Upper lobe of right lung (tissue), 1 donor: ENCODE measurements around the gene CDRT4. TPM values are rescaled to one million over a fixed set of nuclear protein-coding genes. Genes with fewer than 3 reads are reported as not detected.

Experiments
- ATAC-seq: fragments of 200-7000 bp; cut with Tn5 transposase; one replicate; pipeline ENCODE4 v1.9.1; 2020; ENCODE audit warnings: mild to moderate bottlenecking, moderate library complexity
- DNase-seq: peaks from one replicate; pipeline ENCODE4 v3.0.0-alpha.2; 2020
- H3K27ac ChIP-seq: fragments of 200-600 bp; one replicate; pipeline ENCODE4 v1.8.0; 2022
- H3K27me3 ChIP-seq: fragments of 200-600 bp; one replicate; pipeline ENCODE4 v1.8.0; 2022; ENCODE audit warnings: mild to moderate bottlenecking
- H3K36me3 ChIP-seq: fragments of 200-600 bp; one replicate; pipeline ENCODE4 v1.8.0; 2022
- H3K4me1 ChIP-seq: fragments of 200-600 bp; one replicate; pipeline ENCODE4 v1.8.0; 2022
- H3K4me3 ChIP-seq: fragments of 200-600 bp; one replicate; pipeline ENCODE4 v1.8.0; 2022; ENCODE audit warnings: mild to moderate bottlenecking
- H3K9me3 ChIP-seq: fragments of 200-600 bp; one replicate; pipeline ENCODE4 v1.8.0; 2022
- CTCF ChIP-seq: fragments of 200-600 bp; IDR thresholded peaks from one replicate; pipeline ENCODE4 v1.8.0; 2022; ENCODE audit warnings: antibody characterized with exemption
- intact Hi-C: fragments of 100-400 bp; cut with DNase I; formaldehyde crosslinking; loops from one replicate; pipeline ENCODE4 v1.11.0; 2022
- total RNA-seq: library from RNA; stranded (reverse); fragmentation: NEBNext Ultra II Directional; extraction: Animal tissue kit (Norgen Biotek cat#: 25700); gene quantifications from one replicate; pipeline ENCODE4 v1.2.1, GENCODE V29; 2021
- donor health status: DM: no; HTN: yes; CAD: no; lungs with severe emphysema.

The CDRT4 gene
- total RNA-seq, 1 donor from 2014 or later = 9.0 TPM

GRCh38 chr17:15404106-15405057, 63.0 kb downstream of the CDRT4 start:
- H3K4me1 ChIP-seq = no peaks in the 10 kb centered on the region
- no peaks in the 10 kb centered on the region for H3K36me3 ChIP-seq
- DNase-seq (no peak), ATAC-seq (no peak)
- intact Hi-C loops = no loop called here
- no peak for TF ChIP-seq CTCF
- no peak overlapping the region for H3K4me3 ChIP-seq
- no peaks in the 10 kb centered on the region for H3K9me3 ChIP-seq
- no peak overlapping the region for H3K27ac ChIP-seq
- H3K27me3 ChIP-seq = no peaks in the 10 kb centered on the region

GRCh38 chr17:15403276-15403939, 64.0 kb downstream of the CDRT4 start:
- Histone ChIP-seq H3K4me3 (no peak overlapping the region), H3K9me3 (no peaks in the 10 kb centered on the region), H3K27ac (no peak overlapping the region), H3K36me3 (no peaks in the 10 kb centered on the region), H3K27me3 (no peaks in the 10 kb centered on the region), H3K4me1 (no peaks in the 10 kb centered on the region)
- ATAC-seq = no peak
- intact Hi-C loops = no loop called here
- TF ChIP-seq CTCF = no peak
- no peak for DNase-seq

GRCh38 chr17:15399443-15399842, 68.0 kb downstream of the CDRT4 start:
- no peak overlapping the region for H3K4me3 ChIP-seq
- H3K36me3 ChIP-seq = no peaks in the 10 kb centered on the region
- no peak for DNase-seq
- intact Hi-C loops = no loop called here
- TF ChIP-seq CTCF = no peak
- no peak for ATAC-seq
- no peaks in the 10 kb centered on the region for H3K27me3 ChIP-seq
- H3K27ac ChIP-seq = no peak overlapping the region
- no peaks in the 10 kb centered on the region for H3K4me1 ChIP-seq
- no peaks in the 10 kb centered on the region for H3K9me3 ChIP-seq

- no peak overlapping the region for H3K27ac ChIP-seq
- intact Hi-C loops = no loop called here
- DNase-seq (no peak), ATAC-seq (peak; percentile 32)
- H3K36me3 ChIP-seq = no peaks in the 10 kb centered on the region
- H3K4me3 ChIP-seq = no peak overlapping the region
- H3K9me3 ChIP-seq = no peaks in the 10 kb centered on the region
- H3K27me3 ChIP-seq = no peaks in the 10 kb centered on the region
- no peaks in the 10 kb centered on the region for H3K4me1 ChIP-seq
- no peak for TF ChIP-seq CTCF
Observed at GRCh38 chr17:15398736-15399331, 68.6 kb downstream of the CDRT4 start.

- no peak for ATAC-seq
- no peaks in the 10 kb centered on the region for H3K4me1 ChIP-seq
- no peak overlapping the region for H3K4me3 ChIP-seq
- no peaks in the 10 kb centered on the region for H3K36me3 ChIP-seq
- H3K27ac ChIP-seq = no peak overlapping the region
- intact Hi-C loops = no loop called here
- H3K27me3 ChIP-seq = no peaks in the 10 kb centered on the region
- no peaks in the 10 kb centered on the region for H3K9me3 ChIP-seq
- no peak for DNase-seq
- no peak for TF ChIP-seq CTCF
Observed at GRCh38 chr17:15398291-15398690, 69.1 kb downstream of the CDRT4 start.
